GM21360 (cell line): ENCODE results near the gene SPATA21.
"Not testable (repeated sequence)": the region's sequence is repeated elsewhere in the genome, so short reads cannot be mapped to it uniquely, and the experiment has no call there.

Experiments used
- ATAC-seq: cut with Tn5 transposase; IDR thresholded peaks from one replicate; pipeline ENCODE4 v1.9.1; 2021; ENCODE audit warnings: mild to moderate bottlenecking, moderate library complexity; ENCODE audit not compliant: unreplicated experiment

The SPATA21 gene

GRCh38 chr1:16386454-16387113, 50.6 kb downstream of the SPATA21 start:
- ATAC-seq, result no peak

GRCh38 chr1:16385659-16386453, 51.4 kb downstream of the SPATA21 start:
- ATAC-seq, result no peak

GRCh38 chr1:16383888-16384287, 53.3 kb downstream of the SPATA21 start:
- no peak for ATAC-seq

- no peak for ATAC-seq
These were observed 56.4 kb downstream of the SPATA21 start for GRCh38 chr1:16380868-16381267.

GRCh38 chr1:16378443-16378842, 58.8 kb downstream of the SPATA21 start:
- ATAC-seq, result no peak

GRCh38 chr1:16376971-16377370, 60.3 kb downstream of the SPATA21 start:
- ATAC-seq, result no peak

- no peak for ATAC-seq
These were observed 61.5 kb downstream of the SPATA21 start for GRCh38 chr1:16375521-16376340.

- ATAC-seq, result no peak
These were observed 63.0 kb downstream of the SPATA21 start for GRCh38 chr1:16374266-16374665.

GRCh38 chr1:16372535-16373285, 64.5 kb downstream of the SPATA21 start:
- ATAC-seq, result no peak

- ATAC-seq, result no peak
These were observed 65.5 kb downstream of the SPATA21 start for GRCh38 chr1:16371725-16372124.

GRCh38 chr1:16369821-16370220, 67.4 kb downstream of the SPATA21 start:
- no peak for ATAC-seq

- ATAC-seq, result no peak
These were observed 69.0 kb downstream of the SPATA21 start for GRCh38 chr1:16367968-16368890.

GRCh38 chr1:16367258-16367967, 69.8 kb downstream of the SPATA21 start:
- ATAC-seq, result peak; percentile 56

GRCh38 chr1:16366722-16367257, 70.4 kb downstream of the SPATA21 start, which contains the start of gene SZRD1:
SZRD1 (plus strand) TSS chr1:16367242; CDS start chr1:16367258, 16 bp downstream.
- ATAC-seq, result peak; percentile 71

- ATAC-seq, result not testable (repeated sequence)
These were observed 72.1 kb downstream of the SPATA21 start for GRCh38 chr1:16365146-16365498.

GRCh38 chr1:16356867-16357266, 80.4 kb downstream of the SPATA21 start:
- no peak for ATAC-seq

- ATAC-seq, result no peak
These were observed 82.6 kb downstream of the SPATA21 start for GRCh38 chr1:16354619-16355018.

- no peak for ATAC-seq
These were observed 84.2 kb downstream of the SPATA21 start for GRCh38 chr1:16352842-16353535.
